ENCODE measurements around the gene SBK1.
"Not testable (repeated sequence)": the region's sequence is repeated elsewhere in the genome, so short reads cannot be mapped to it uniquely, and the experiment has no call there.

GRCh38 chr16:28362600-28362999, 70.3 kb downstream of the SBK1 start:
- TF ChIP-seq CTCF (IDR thresholded peaks at IDR 0.05; ENCODE audit: borderline replicate concordance, extremely low read depth, low read length, poor library complexity, severe bottlenecking); EZH2 (IDR thresholded peaks at IDR 0.05; ENCODE audit: borderline replicate concordance, low read depth, low read length, severe bottlenecking): not testable (repeated sequence)

Measured in DND-41 (cell line).